B cell (primary cell): Measurements from ENCODE around the gene KATNAL1.

Experiments
- CTCF ChIP-seq: fragments of 200-600 bp; IDR thresholded peaks from one replicate; pipeline ENCODE4 v1.8.0; 2022; ENCODE audit warnings: antibody characterized with exemption, mild to moderate bottlenecking
- EZH2 ChIP-seq: IDR thresholded peaks from 2 replicates; pipeline ENCODE4 v1.6.1; 2012; ENCODE audit warnings: borderline replicate concordance, low read depth, mild to moderate bottlenecking, moderate library complexity, low read length; ENCODE audit not compliant: insufficient read depth, poor library complexity, severe bottlenecking

GRCh38 chr13:30346153-30346788 is 38.9 kb upstream of the KATNAL1 start:
- no peak for TF ChIP-seq CTCF
- no peak for TF ChIP-seq EZH2
